GM20000 (cell line): ENCODE data around the gene TBX20.

ENCODE experiments used
- DNase-seq: peaks from one replicate; pipeline ENCODE4 v3.0.0; 2012; ENCODE audit warnings: low spot score
- TF ChIP-seq, protein P1 (sequence below): IDR thresholded peaks from 2 replicates; pipeline ENCODE4 v1.5.1; 2012; ENCODE audit warnings: mild to moderate bottlenecking, control low read depth; ENCODE audit errors: extremely low read depth, missing control alignments

The TBX20 gene

DNA sequence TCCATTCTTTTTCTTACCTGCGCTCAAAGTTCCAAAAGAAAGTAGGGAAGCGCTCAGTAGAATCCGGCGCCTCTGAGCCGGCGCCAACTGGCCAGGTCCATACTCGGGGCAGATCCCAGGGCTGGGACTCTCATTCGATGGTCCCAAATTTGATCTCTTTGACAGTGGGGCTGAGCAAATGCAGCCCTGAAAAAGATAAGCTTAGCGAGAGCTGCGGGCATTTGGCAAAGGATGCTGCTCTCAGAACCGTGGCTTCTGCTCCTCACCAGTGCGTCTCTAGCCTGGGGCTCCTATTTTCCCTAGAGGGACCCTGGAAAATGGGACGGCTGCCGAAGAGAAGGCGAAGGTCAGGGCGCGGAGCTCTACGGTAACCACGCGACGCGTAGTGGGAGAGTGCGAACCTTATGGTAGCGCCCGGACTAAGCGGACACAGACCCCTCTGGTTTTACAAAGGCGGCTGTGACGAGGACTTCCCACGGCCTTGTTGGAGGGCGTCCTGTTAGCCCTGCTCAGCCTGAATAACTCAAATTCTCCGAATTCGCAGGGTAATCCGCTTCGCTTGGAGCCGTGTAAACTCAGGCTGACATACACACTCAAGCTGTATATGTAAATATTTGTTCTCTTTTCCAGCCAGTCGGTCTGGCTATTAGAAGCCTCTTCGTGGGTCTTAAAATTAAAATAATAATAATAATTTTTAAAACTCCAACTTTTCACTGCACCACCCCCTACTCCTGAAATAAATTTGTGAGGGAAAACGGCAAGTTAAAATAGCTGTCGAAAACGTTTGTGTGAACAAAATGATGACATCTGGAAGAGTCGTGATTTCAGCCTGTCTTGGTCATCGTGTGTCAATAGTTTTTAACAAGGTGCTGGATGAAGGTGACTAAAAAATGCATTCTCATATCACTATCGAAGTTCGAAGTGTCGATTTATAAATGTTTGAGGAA lies 869 bp upstream of the TBX20 start:
- TF ChIP-seq, protein P1, sequence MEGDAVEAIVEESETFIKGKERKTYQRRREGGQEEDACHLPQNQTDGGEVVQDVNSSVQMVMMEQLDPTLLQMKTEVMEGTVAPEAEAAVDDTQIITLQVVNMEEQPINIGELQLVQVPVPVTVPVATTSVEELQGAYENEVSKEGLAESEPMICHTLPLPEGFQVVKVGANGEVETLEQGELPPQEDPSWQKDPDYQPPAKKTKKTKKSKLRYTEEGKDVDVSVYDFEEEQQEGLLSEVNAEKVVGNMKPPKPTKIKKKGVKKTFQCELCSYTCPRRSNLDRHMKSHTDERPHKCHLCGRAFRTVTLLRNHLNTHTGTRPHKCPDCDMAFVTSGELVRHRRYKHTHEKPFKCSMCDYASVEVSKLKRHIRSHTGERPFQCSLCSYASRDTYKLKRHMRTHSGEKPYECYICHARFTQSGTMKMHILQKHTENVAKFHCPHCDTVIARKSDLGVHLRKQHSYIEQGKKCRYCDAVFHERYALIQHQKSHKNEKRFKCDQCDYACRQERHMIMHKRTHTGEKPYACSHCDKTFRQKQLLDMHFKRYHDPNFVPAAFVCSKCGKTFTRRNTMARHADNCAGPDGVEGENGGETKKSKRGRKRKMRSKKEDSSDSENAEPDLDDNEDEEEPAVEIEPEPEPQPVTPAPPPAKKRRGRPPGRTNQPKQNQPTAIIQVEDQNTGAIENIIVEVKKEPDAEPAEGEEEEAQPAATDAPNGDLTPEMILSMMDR: no peak
- no peak for DNase-seq

DNA sequence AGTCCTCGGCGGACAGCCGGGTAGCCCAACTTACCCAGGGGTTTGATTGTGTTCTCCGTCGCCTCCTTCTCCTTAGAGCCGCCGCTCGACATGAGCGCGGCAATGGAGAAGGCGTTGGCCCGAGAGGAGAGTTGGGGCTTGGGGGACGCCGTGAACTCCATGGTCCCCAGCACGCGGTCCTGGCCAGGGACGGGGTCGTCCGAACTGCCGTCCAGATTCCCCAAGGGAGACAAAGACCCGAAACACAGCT lies 515 bp downstream of the TBX20 start:
- TF ChIP-seq, protein P1: no peak
- DNase-seq: no peak

DNA sequence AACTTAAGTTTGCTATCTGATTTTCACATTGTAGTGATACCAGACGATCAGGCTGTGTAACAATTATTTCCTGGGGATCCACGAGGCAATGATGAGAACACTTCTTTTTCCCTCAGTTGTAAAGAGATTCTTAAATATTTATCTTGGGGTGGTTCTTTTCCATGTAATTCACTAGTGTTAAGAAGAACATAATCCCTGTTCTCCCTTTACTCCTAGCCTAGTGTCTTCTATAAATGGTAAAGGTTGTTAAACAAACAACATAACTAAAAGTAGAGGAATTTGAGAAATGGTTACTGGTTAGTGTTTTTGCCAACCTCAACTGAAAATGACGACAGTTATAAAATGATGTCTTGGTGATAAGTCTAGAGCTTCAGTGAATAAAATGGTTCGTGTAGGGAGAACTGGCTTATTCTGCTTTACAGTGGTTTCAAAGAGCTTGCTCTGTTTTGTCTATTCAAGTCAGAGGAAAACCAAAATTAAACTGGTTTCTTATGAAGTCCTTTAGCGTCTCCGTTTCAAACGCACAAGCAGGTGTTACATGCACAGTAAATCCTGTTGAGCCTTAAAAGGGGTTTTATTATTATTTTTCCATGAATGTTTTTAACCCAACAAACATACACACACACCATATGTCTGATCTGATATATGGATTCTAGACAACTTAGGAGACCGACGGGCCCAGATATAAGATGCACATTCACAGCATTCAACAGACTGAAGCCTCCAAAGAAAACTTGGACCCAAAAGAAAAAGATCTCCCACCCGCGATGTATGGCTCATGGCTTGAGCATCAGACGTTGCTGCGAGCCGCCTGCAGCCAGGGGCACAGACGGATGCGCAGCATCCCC lies 1.1 kb downstream of the TBX20 start:
- DNase-seq: no peak

DNA sequence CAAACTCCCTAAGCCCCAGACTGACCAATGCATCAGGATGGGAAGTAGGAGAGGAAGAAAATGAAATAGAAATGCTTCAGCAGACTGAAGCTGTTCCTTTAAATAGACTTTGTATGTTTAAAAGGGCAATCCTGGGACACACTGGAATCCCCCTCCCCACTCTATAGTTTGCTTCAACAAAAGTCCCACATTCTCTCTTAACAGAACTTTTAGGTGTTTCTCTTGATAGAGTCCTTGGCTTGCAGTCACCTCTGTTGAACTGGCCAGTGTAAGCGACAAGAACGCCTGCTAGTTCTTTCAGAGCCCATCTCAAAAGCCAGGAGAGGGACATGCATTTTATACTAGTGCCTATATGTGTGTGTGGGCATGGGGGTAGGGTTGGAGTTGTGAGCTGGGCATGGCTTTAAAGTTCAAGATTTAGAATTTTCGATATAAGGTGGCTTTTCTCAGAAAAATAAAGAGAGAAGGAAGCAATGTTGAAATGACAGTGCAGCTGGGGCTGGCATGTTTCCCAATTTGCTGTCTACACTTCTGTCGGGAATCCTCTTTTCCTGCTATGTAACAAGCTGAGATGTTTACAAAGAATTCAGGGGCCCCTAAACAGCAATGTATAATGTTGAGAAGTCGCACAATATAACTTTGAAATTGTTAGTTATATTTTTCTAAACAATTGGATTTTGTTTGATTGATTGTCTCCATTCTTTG lies 2.1 kb downstream of the TBX20 start:
- peak; percentile 4 for DNase-seq

More for the DNA sequence above, 1.1 kb downstream of the TBX20 start:
- TF ChIP-seq, protein P1: no peak

DNA sequence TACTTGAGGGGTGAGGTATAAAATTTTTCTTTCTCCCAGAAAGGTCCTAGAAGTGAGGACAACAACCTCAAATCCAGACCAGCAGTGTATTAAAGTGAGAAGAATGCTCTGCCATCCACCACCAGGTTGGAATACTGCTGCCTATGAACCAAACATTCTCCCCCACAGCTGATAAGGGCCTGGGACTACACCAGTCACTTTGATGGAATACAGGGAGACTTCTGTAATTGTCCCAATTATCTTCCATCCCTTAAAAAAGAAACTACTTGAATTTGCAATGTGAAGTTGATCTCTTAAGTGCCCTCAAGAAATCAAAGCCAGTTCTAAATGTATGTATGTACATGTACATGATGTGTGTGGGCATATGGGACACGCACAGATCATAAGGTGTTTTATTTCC lies 3.0 kb downstream of the TBX20 start:
- peak; percentile 5 for DNase-seq
- TF ChIP-seq, protein P1: no peak

More for the DNA sequence above, 2.1 kb downstream of the TBX20 start:
- TF ChIP-seq, protein P1: no peak

DNA sequence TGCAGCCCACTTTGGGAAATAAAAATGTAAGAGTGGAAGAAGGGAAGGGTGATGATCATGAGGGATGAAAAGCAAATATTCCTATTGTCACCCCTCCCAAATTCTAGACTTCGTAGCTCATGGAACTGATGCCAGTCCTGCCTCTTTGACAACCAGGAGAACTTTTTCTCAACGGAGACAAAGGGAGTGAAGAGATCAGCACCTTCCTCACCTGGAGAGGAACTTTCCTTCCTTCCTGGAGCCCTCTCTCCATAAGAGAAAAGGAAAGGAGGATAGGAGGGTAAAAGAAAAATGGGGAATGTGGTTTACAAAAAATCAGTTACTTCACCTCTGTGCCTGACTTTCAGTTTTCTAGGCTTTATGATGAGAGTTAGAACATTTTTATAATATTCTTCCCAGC lies 3.4 kb downstream of the TBX20 start:
- TF ChIP-seq, protein P1: no peak
- DNase-seq: no peak
